ENCODE results near the gene HOXC5. TPM values are rescaled to one million over a fixed set of nuclear protein-coding genes. Genes with fewer than 3 reads are reported as not detected.

The HOXC5 gene
- total RNA-seq, 2 donors from 2014 or later: not detected

DNA sequence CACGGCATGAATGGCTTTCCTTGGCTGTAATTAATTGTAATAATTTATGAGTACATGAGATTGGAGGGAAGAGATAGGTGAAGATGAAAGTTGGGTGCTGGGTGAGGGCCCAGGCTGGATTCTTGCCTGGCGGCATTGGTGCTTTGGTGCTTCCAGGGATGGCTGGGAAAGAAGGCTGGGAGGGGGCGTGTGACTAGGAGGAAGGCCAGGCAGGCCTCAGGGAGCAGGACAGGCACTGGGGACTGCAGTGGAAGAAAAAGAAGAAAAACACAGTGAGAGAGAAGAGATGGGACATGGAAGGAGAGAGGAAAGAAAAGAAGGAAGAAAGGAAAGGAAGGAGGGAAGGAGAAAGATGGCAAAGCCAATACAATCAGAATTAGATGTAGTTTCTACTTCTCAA lies 29.2 kb upstream of the HOXC5 start:
- Histone ChIP-seq H3K9ac (ENCODE audit: extremely low read depth, low read length, poor library complexity, severe bottlenecking) (no peak overlapping the region), H3K36me3 (ENCODE audit: control insufficient read depth, insufficient read depth, low read length) (no peaks in the 10 kb centered on the region), H3K27ac (ENCODE audit: low read depth, low read length) (no peak overlapping the region), H3K4me3 (ENCODE audit: low read length) (no peak overlapping the region), H3K9me3 (ENCODE audit: control insufficient read depth, low read length) (no peaks in the 10 kb centered on the region), H3K27me3 (ENCODE audit: control insufficient read depth, insufficient read depth, low read length, poor library complexity, severe bottlenecking) (peaks cover 100% of the 10 kb centered on the region), H3K4me1 (ENCODE audit: control insufficient read depth, insufficient read depth, low read length) (no peaks in the 10 kb centered on the region)
- no peaks in the 10 kb centered on the region for H3K36me3 Mint-ChIP-seq (ENCODE audit: low read depth)
- peaks cover 2% of the 10 kb centered on the region for H3K9me3 Mint-ChIP-seq
- no peak for DNase-seq
- H3K27ac Mint-ChIP-seq: no peak overlapping the region
- 29 to 31% methylated on average over 2 to 3 of the region's 3 CpGs for WGBS, 2 experiments (ENCODE audit: insufficient coverage in 1 of 2, insufficient read length in 1 of 2)
- H3K4me1 Mint-ChIP-seq: peaks cover 3% of the 10 kb centered on the region
- no peak overlapping the region for H3K4me3 Mint-ChIP-seq
- H3K27me3 Mint-ChIP-seq (ENCODE audit: insufficient read depth): peaks cover 100% of the 10 kb centered on the region
- no peak for TF ChIP-seq CTCF (conservative IDR thresholded peaks at IDR 0.05)

- Mint-ChIP-seq H3K9me3 (no peaks in the 10 kb centered on the region), H3K4me3 (no peak overlapping the region), H3K27ac (no peak overlapping the region), H3K4me1 (peaks cover 3% of the 10 kb centered on the region), H3K36me3 (ENCODE audit: low read depth) (no peaks in the 10 kb centered on the region), H3K27me3 (ENCODE audit: insufficient read depth) (peaks cover 99% of the 10 kb centered on the region)
- Histone ChIP-seq H3K9me3 (ENCODE audit: control insufficient read depth, low read length) (no peaks in the 10 kb centered on the region), H3K27ac (ENCODE audit: low read depth, low read length) (no peak overlapping the region), H3K4me1 (ENCODE audit: control insufficient read depth, insufficient read depth, low read length) (no peaks in the 10 kb centered on the region), H3K36me3 (ENCODE audit: control insufficient read depth, insufficient read depth, low read length) (no peaks in the 10 kb centered on the region), H3K4me3 (ENCODE audit: low read length) (no peak overlapping the region), H3K27me3 (ENCODE audit: control insufficient read depth, insufficient read depth, low read length, poor library complexity, severe bottlenecking) (peaks cover 99% of the 10 kb centered on the region), H3K9ac (ENCODE audit: extremely low read depth, low read length, poor library complexity, severe bottlenecking) (no peak overlapping the region)
- 41 to 48% methylated on average over 15 to 20 of the region's 20 CpGs for WGBS, 2 experiments (ENCODE audit: insufficient coverage in 1 of 2, insufficient read length in 1 of 2)
- no peak for DNase-seq
- no peak for TF ChIP-seq CTCF (conservative IDR thresholded peaks at IDR 0.05)
Observed at GRCh38 chr12:54004063-54004840, 28.6 kb upstream of the HOXC5 start.

GRCh38 chr12:54004841-54005530 lies 27.9 kb upstream of the HOXC5 start:
- no peaks in the 10 kb centered on the region for H3K9me3 ChIP-seq (ENCODE audit: control insufficient read depth, low read length)
- peaks cover 3% of the 10 kb centered on the region for H3K4me1 Mint-ChIP-seq
- WGBS, 2 experiments (ENCODE audit: insufficient coverage in 1 of 2, insufficient read length in 1 of 2): 16 to 53% methylated on average over 5 to 30 of the region's 31 CpGs
- H3K36me3 ChIP-seq (ENCODE audit: control insufficient read depth, insufficient read depth, low read length): no peaks in the 10 kb centered on the region
- H3K4me3 Mint-ChIP-seq: no peak overlapping the region
- peak; percentile 81 for DNase-seq
- H3K36me3 Mint-ChIP-seq (ENCODE audit: low read depth): no peaks in the 10 kb centered on the region
- H3K4me1 ChIP-seq (ENCODE audit: control insufficient read depth, insufficient read depth, low read length): no peaks in the 10 kb centered on the region
- no peak for TF ChIP-seq CTCF (conservative IDR thresholded peaks at IDR 0.05)
- H3K27ac Mint-ChIP-seq: no peak overlapping the region
- no peak overlapping the region for H3K9ac ChIP-seq (ENCODE audit: extremely low read depth, low read length, poor library complexity, severe bottlenecking)
- peaks cover 99% of the 10 kb centered on the region for H3K27me3 ChIP-seq (ENCODE audit: control insufficient read depth, insufficient read depth, low read length, poor library complexity, severe bottlenecking)
- H3K9me3 Mint-ChIP-seq: no peaks in the 10 kb centered on the region
- H3K4me3 ChIP-seq (ENCODE audit: low read length): no peak overlapping the region
- peaks cover 99% of the 10 kb centered on the region for H3K27me3 Mint-ChIP-seq (ENCODE audit: insufficient read depth)
- H3K27ac ChIP-seq (ENCODE audit: low read depth, low read length): no peak overlapping the region
